ENCODE results near the gene XIRP2. TPM values are rescaled to one million over a fixed set of nuclear protein-coding genes. Genes with fewer than 3 reads are reported as not detected.

The XIRP2 gene
- total and polyA plus RNA-seq, 10 of the 15 experiments (the other 5 are each of a cell fraction or from before 2014, with no cell fraction given): 0.03 TPM; not detected in 9

DNA sequence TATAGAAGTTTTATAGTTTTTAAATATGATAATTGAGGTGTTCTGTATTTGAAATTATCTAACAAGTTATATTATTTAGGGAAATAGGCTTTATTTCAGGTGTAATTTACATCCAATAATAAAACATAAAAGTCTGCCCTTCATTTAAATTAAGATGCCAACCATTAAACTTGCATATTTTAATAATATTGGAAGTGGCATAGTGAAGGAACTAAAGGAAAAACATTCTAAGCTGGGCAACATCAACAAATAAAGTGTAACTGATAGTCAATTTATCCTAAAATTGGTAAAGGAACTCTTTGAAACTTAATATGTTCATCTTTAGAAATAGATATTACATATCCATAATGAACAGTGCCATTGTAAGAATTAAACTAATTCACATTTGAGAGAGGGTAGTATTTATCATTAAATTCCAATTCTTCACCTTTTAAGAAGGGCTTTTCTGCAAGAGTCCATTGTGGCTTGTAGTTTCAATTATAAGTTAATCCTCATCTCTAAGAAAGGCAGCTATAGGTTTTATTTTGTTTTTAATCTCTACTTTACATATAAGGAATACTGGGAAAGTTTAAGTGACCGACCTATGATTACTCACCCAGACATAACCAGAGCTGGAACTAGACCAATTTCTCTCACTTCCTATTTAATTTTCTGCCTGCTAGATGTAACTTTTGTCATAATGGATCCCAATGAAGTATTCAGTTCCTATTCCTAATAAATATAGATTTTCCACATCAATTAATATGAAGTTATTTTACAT lies 401.6 kb downstream of the XIRP2 start:
- Histone ChIP-seq H3K36me3 (ENCODE audit: control insufficient read depth in 2 of 2, insufficient read depth in 2 of 2, low read length in 1 of 2) (no peaks in the 10 kb centered on the region), H3K9me3 (replicated peaks; ENCODE audit: control insufficient read depth, insufficient read depth, low read length) (no peaks in the 10 kb centered on the region; the same call in 2 of the 3 replicates), H3K27me3 (replicated peaks in 1 of 2; ENCODE audit: control insufficient read depth in 2 of 2, insufficient read depth in 2 of 2, low read length in 1 of 2) (peaks cover 5% of the 10 kb centered on the region in 2 experiments), H3K4me2 (ENCODE audit: control insufficient read depth, insufficient read depth) (no peak overlapping the region), H3K4me1 (ENCODE audit: control insufficient read depth, insufficient read depth, low read length) (0 out of 2 replicates have a peak, but pooled peaks cover 3% of the 10 kb centered on the region), H2AFZ (ENCODE audit: control insufficient read depth, low read depth, low read length) (no peak overlapping the region), H3K27ac (ENCODE audit: control insufficient read depth, insufficient read depth) (no peak overlapping the region), H3K4me3 (no peak overlapping the region), H3K79me2 (ENCODE audit: control insufficient read depth, insufficient read depth, low read length) (no peaks in the 10 kb centered on the region), H3K9ac (ENCODE audit: control insufficient read depth, insufficient read depth, low read length) (no peak overlapping the region), H4K20me1 (ENCODE audit: control insufficient read depth, insufficient read depth) (no peaks in the 10 kb centered on the region)
- SMC1A ChIA-PET (ENCODE audit: uncharacterized antibody, unreplicated experiment): no interaction called here
- ATAC-seq: no peak
- no peak for DNase-seq (ENCODE audit: low read depth, low spot score)
- CTCF ChIA-PET: interaction anchor here (0.9 to 1.7 kb wide), 2 partner anchors 8 to 14 kb away, joined by 3 to 4 read pairs; no protein-coding TSS in a partner anchor
- no peak for FAIRE-seq
- intact Hi-C loops (cut with micrococcal nuclease; ENCODE audit: unreplicated experiment) (no loop called here), in situ Hi-C loops (cut with MboI) (no loop called here)
- BruUV-seq (replicated peaks): no TSS peak
- RAD21 ChIA-PET (ENCODE audit: unreplicated experiment): no interaction called here
- POLR2A ChIA-PET: no interaction called here
- 0% methylated on average over 1 of the region's 1 CpG for WGBS (ENCODE audit: insufficient coverage, insufficient replicate concordance, low lambda C conversion rate, missing lambda C conversion rate)
- TF ChIP-seq, protein P1, sequence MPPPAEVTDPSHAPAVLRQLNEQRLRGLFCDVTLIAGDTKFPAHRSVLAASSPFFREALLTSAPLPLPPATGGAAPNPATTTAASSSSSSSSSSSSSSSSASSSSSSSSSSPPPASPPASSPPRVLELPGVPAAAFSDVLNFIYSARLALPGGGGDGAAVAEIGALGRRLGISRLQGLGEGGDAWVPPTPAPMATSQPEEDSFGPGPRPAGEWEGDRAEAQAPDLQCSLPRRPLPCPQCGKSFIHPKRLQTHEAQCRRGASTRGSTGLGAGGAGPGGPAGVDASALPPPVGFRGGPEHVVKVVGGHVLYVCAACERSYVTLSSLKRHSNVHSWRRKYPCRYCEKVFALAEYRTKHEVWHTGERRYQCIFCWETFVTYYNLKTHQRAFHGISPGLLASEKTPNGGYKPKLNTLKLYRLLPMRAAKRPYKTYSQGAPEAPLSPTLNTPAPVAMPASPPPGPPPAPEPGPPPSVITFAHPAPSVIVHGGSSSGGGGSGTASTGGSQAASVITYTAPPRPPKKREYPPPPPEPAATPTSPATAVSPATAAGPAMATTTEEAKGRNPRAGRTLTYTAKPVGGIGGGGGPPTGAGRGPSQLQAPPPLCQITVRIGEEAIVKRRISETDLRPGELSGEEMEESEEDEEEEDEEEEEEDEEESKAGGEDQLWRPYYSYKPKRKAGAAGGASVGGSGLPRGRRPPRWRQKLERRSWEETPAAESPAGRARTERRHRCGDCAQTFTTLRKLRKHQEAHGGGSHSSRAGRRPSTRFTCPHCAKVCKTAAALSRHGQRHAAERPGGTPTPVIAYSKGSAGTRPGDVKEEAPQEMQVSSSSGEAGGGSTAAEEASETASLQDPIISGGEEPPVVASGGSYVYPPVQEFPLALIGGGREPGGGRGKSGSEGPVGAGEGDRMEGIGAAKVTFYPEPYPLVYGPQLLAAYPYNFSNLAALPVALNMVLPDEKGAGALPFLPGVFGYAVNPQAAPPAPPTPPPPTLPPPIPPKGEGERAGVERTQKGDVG (CRISPR knock-in tag; IDR thresholded peaks at IDR 0.05): no peak
- TF ChIP-seq ZNF687 (IDR thresholded peaks at IDR 0.05) (no peak), TCF3 (IDR thresholded peaks at IDR 0.05; ENCODE audit: borderline replicate concordance, insufficient read depth, low read depth, low read length) (no peak), RBBP5 (conservative IDR thresholded peaks at IDR 0.05) (no peak)
